HG02759 (cell line): ENCODE measurements around the gene ZSCAN31.
"Not testable (repeated sequence)": the region's sequence is repeated elsewhere in the genome, so short reads cannot be mapped to it uniquely, and the experiment has no call there.

Experiments used
- ATAC-seq: cut with Tn5 transposase; IDR thresholded peaks from one replicate; pipeline ENCODE4 v1.9.1; 2021; ENCODE audit warnings: mild to moderate bottlenecking, moderate library complexity; ENCODE audit not compliant: unreplicated experiment

The ZSCAN31 gene

DNA sequence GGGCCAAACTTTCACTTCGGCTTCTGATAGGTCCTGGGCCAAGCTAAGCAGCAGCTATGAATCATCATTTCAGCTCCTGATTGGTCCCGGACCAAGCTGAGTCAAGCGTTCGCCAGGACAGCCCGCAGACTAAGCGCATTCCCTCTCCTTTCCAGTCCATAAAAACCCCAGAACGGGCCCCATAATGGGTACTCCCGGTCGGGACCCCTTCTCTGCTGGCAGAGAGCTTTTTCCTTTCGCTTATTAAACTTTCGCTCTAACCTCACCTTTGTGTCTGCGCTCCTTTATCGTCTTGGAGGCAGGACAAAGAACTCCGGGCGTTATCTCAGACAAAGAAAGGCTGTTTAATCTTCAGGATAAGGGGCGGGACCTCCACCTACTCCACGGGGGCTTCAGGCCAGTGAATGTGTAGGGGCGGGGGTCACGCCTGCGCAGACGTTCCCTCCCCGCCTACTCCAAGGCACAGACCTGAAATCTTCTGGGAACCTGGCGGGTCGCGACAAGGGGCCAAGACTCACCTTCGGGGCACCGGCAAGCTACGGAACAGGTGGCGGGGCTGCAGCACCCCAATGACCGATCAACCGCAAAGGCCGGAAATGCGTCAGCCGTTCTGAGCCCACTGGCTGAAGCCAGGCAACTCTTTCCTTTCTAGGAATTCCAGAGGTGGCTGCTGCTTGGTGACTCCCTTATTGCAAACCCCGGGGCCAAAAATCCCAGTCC lies at the start of gene ZSCAN31:
Gene ZSCAN31 (minus strand): TSS at position 585 of the 720 bp plus-strand sequence. CDS start 6,465 bp downstream, outside the sequence.
- ATAC-seq: peak; percentile 91

GRCh38 chr6:28384143-28384533 lies 48.2 kb upstream of the ZSCAN31 start:
- ATAC-seq: no peak

GRCh38 chr6:28383235-28384142 lies 47.5 kb upstream of the ZSCAN31 start:
- peak; percentile 97 for ATAC-seq

DNA sequence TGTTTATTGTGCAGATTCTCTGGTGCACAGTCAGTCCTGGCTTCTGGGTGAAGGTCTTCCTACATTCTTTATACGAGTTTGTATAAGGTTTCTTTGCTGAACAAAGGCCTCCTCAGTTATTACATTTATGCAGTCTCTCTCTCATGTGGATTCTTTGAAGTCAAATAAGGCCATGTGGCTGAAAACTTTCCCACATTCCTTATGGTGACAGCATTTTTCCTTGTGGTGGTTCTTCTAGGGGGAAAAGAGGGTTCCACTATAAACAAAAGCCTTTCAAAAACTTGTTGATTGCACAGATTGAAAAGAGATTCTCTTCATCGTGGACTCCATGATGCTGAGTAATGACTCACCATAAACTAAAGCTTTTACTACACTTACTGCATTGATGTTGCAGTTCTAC lies 44.4 kb upstream of the ZSCAN31 start:
- ATAC-seq: no peak

DNA sequence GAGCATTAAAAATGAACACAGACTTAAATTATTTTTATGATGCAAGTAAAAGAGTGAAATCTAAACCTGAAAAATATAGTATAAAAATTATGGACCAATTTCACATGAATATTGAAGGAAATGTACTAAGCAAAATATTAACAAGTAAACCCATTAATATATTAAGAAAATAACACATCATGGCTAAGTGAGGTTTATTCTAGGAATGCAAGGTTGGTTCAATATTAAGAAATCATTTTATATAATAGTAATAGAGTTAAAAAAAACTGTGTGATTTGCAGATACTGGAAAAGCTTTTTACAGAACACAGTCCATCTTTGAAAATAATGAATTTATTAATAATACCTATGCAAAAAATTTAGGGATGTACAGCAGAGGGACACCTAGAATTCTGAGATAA lies 42.7 kb upstream of the ZSCAN31 start:
- no peak for ATAC-seq

DNA sequence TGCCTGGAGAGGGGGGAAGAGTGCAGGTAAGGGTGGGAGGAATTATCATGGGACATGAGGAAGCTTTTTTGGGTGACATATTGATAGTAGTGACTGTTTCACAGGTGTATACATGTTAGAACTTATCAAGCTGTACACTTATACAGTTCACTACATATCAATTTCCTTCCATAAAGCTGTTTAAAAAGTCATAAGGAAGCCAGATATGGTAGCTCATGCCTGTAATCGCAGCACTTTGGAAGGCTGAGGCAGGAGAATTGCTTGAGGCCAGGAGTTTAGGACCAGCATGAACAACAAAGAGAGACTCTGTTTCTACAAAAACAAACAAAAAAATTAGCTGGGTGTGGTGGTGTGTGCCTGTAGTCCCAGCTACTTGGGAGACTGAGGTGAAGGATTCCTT lies 41.9 kb upstream of the ZSCAN31 start:
- ATAC-seq: no peak

- ATAC-seq: no peak
These were observed 38.0 kb upstream of the ZSCAN31 start for GRCh38 chr6:28373925-28374324.

GRCh38 chr6:28371706-28372451 lies 35.9 kb upstream of the ZSCAN31 start:
- peak; percentile 82 for ATAC-seq

DNA sequence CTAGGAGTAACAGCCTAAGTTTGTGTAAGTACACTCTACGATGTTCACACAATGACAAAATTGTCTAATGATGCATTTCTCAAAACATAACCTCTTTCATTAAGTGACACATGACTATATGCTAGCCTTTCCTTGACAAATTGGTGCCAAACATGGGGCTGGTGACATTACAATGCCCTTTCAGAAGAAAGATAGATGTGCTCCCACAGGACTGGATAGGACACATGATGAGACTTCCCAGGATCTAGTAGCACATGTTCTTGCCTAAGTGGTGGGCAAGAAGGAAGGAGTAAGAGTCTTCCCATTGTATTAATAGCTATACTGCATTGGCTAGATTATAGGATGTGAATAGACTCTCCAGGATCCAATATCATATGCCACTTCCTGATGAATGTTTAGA lies 35.3 kb upstream of the ZSCAN31 start:
- ATAC-seq: no peak

DNA sequence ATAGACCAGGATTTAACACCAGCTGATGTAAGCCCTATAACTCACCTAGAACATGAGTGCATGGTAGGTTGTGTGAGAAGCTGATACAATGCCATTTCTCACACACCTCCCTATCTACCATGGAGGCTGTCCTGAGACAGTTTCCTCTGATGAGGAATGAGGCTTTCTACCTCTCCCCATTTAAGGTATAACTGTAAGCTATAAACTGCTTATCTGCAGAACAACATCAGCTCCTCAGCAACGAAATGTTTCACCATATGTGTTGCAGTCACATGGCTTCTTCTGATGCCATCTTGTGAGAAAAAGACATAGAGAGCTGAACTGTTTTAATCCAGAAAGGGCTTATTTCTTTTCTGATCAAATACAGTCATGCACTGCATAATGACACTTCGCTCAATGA lies 34.5 kb upstream of the ZSCAN31 start:
- ATAC-seq: no peak

- no peak for ATAC-seq
These were observed 33.5 kb upstream of the ZSCAN31 start for GRCh38 chr6:28369463-28369862.

- ATAC-seq: no peak
These were observed 32.6 kb upstream of the ZSCAN31 start for GRCh38 chr6:28368522-28368921.

DNA sequence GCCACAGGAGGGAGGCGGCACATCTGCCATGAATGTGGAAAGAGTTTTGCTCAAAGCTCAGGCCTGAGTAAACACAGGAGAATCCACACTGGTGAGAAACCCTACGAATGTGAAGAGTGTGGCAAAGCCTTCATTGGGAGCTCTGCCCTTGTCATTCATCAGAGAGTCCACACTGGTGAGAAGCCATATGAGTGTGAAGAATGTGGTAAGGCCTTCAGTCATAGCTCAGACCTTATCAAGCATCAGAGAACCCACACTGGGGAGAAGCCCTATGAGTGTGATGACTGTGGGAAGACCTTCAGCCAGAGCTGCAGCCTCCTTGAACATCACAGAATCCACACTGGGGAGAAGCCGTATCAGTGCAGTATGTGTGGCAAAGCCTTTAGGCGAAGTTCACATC lies 29.6 kb upstream of the ZSCAN31 start:
- not testable (repeated sequence) for ATAC-seq

GRCh38 chr6:28360961-28361360 lies 25.0 kb upstream of the ZSCAN31 start:
- ATAC-seq: no peak

- not testable (repeated sequence) for ATAC-seq
These were observed 23.6 kb upstream of the ZSCAN31 start for GRCh38 chr6:28359562-28359961.

DNA sequence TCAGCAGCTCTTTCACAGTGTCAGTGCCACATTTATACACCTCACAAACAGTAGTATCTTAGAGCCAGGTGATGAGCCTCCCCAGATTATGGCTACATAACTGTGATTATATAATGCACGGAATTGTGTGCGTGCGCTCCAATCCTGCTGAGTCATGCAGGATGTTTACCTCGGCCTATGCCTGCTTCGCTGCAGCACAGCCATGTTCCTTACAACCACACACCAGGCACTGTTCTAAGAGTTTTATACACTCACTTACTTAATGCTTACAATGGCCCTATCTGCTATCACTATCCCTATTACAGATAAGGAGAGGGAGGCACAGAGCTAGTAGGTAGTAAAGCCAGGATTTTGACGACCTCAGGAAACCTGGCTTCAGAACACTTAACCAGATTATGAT lies 21.1 kb upstream of the ZSCAN31 start:
- ATAC-seq: no peak

- no peak for ATAC-seq
These were observed 20.7 kb upstream of the ZSCAN31 start for GRCh38 chr6:28356666-28357020.

DNA sequence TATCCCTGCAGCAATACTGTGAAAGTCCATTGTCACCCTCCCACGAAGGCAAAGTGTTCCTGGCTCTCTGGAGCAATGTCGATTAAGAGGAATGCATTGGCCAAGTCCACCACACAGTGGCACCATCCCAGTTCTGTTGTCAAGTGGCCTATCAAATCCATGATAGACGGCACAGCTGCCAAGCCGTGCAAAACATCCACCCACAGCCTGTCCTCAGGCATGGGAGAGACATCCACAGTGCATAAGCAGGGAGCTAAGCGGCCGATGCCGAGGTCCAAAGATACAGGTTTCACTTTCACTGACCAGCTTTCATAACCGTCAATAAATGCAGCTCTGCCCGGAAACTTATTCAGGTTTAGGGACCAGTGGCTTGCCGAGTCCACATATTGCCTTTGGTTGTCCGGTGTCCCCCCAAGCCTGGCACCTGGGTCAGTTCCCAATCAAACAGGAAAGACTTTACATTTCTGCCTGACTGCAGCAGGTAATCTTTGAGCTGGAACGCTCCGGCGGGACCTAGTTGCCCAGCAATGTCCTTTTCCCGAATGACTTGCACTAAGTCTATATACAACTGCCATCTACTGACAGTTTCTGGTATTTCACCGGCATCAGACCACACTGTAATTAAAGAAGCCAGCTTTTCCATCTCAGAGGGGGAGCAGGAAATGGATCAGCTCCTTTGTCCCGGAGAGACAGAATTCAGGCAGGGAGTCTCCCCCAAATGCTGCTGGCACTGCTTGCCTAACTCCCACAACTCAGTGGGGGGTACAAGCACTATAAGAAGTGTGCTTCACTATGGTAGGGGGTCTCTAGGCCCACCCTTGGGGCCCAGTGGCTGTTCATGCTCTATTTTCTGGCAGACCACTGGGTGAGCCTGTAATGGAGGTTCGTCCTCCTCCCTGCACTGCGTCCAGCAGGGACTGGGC lies 20.1 kb upstream of the ZSCAN31 start:
- peak; percentile 71 for ATAC-seq

GRCh38 chr6:28354688-28355554 lies 19.0 kb upstream of the ZSCAN31 start:
- ATAC-seq: no peak
